NCI-H1048 (cell line): ENCODE data around the gene CDK5RAP2.
A peak's percentile ranks its signal among the peaks of the same experiment; 100 is the strongest.
"Not testable (repeated sequence)": the region's sequence is repeated elsewhere in the genome, so short reads cannot be mapped to it uniquely, and the experiment has no call there.

Experiments used
- DNase-seq: peaks from one replicate; lab custom pipeline; 2025; lab: John Stamatoyannopoulos, UW

CDK5RAP2 gene

GRCh38 chr9:120580051-120580896 is at the start of gene CDK5RAP2:
TSS of gene CDK5RAP2 (minus strand) at chr9:120580167. CDS start at chr9:120579978, 189 bp downstream.
- DNase-seq: peak; percentile 96

- DNase-seq: not testable (repeated sequence)
These were observed 49.0 kb upstream of the CDK5RAP2 start for GRCh38 chr9:120628925-120629497.

- no peak for DNase-seq
These were observed 48.4 kb upstream of the CDK5RAP2 start for GRCh38 chr9:120628207-120628924.

- DNase-seq: no peak
These were observed 47.1 kb upstream of the CDK5RAP2 start for GRCh38 chr9:120627073-120627472.

GRCh38 chr9:120626512-120626911 is 46.5 kb upstream of the CDK5RAP2 start:
- no peak for DNase-seq

- DNase-seq: no peak
These were observed 45.3 kb upstream of the CDK5RAP2 start for GRCh38 chr9:120625222-120625621.

DNA sequence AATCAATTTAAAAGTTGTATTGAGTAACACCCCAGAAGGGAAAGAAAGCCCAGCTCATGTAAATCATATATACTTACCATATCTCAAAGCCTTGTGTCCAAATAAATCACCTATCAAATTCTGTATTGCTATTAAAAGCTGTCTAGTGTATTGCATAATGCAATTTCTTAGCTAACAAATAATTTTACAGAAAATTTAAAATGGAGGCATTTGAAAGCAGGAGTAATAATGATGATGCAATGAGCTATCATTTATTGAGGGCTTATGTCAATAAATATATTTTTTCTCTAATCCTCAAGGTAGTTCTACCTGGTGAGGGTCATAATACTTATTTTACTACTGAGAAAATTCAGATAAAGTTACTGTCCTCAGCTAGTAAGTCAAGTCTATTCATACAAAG is 42.8 kb upstream of the CDK5RAP2 start:
- DNase-seq: no peak

- DNase-seq: no peak
These were observed 42.0 kb upstream of the CDK5RAP2 start for GRCh38 chr9:120621941-120622340.

GRCh38 chr9:120619751-120620655 is 40.0 kb upstream of the CDK5RAP2 start:
- DNase-seq: peak; percentile 45

DNA sequence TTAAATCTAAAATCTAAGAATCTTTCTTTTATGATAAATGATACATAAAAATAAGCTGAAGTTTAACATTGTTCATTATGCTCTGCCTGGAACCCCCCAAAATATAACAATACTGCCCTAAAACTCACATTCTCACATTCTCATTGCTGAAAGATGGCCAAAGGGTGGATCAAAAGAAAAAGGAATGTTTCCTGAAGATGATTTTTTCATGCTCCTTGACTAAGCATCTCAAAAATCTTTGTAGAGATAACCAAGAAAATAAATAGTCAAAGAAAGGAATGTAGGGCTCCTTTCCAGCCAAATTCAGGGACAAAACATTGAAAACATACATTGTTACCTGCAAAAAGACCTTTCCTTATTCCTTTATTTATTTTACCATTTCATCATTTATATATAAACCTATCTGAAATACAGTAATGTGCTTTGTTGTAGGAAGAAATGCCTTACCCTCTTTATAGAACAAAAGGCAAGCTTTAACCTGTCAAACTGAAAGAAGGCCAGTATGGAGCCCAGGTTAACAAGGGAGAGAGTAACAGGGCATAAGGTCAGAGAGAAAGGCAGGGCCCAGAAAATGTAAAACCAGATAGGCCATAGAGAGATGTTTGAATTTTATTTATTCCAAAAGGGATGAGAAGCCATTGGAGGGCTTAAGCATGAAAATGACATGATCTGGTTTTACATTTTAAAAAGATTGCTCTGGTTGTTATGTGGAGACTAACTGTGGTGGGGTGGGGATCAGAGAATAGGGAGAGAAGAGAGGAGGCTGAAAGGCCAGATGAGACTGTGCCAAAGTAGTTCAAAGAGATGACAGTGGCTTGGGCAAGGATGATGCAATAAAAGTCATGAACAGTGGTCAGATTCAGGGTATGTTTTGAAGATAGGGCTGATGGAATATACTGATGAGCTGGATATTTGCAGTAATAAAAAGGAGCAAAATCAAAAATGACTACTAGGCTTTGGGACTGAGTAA is 37.3 kb upstream of the CDK5RAP2 start:
- no peak for DNase-seq

DNA sequence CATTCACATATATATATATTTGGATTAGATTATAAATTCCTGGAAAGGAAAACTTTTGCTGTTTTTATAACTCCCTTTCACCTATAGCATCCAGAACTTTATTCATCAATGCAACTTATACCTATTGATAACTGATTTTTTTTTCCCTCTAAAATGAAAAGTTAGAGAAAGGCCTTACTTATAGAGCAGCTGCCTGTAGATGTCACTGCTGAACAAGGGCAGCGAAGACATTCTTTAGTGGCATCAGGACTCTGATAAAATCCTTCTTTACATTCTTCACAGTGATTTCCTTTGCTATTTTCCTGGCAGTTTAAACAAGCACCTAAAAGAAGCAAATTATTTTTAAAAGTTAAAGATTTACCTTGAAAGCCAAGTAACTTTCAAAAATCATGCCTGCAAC is 32.3 kb upstream of the CDK5RAP2 start:
- no peak for DNase-seq

DNA sequence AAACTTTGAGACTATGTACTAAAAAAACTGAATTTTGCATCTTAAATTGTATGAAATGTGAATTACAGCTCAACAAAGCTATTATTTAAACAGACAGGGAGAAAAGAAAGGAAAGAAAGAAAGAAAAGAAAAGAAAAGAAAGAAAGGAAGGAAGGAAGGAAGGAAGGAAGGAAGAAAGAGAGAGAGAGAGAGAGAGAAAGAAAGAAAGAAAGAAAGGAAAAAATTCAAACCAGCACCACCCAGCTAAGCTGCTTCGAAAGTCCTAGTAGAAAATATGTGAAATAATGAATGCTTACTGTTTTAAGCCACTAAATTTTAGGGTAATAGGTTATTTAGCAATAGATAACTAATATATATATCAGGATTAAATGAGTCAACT is 31.7 kb upstream of the CDK5RAP2 start:
- DNase-seq: no peak

DNA sequence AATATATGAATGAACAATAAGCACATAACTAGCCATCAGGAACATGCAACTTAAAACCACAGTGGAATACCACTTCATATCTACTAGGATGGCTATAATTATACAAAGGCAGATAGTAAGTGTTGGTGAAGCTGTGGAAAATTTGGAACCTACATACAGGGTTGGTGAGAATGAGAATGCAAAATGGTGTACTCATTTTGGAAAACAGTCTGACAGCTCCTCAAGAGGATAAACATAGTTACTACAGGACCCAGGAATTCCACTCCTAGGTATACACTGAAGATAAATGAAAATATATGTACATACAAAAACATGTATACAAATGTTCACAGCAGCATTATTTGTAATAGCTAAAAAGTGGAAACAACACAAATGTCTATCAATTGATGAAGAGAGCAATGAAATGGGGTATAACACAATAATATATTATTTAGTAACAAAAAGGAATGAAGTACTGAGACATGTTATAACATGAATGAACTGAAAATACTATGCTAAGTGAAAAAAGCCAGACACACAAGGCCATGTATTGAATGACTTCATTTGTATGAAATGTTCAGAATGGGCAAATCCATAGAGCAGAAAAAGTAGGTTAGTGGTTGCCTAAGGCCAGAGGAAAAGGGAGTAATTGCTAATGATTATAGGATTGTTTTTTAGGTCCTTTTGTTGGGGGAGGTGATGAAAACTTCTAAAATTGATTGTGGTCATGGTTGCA is 31.2 kb upstream of the CDK5RAP2 start:
- no peak for DNase-seq

GRCh38 chr9:120609636-120610035 is 29.7 kb upstream of the CDK5RAP2 start:
- no peak for DNase-seq

GRCh38 chr9:120608421-120608820 is 28.5 kb upstream of the CDK5RAP2 start:
- no peak for DNase-seq

DNA sequence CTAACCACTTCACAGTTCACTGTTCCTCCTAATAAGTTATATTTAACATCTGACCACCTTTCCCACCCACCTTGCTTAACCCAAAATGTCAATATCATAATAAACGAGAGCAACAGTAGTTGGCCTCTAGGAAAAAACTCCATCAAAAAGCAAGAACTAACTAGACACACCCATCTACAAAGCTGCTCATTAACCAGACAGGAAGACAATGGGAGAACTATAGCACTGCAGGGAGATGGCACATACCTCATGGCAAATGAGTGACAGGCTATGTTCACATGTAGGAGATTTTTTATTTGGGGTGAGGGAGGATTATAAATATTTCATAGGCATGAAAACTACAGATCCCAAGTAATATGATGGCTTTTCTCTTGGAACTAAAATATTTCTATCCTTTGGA is 23.6 kb upstream of the CDK5RAP2 start:
- no peak for DNase-seq

- DNase-seq: no peak
These were observed 23.0 kb upstream of the CDK5RAP2 start for GRCh38 chr9:120603010-120603409.

- DNase-seq: no peak
These were observed 13.9 kb upstream of the CDK5RAP2 start for GRCh38 chr9:120593955-120594277.

DNA sequence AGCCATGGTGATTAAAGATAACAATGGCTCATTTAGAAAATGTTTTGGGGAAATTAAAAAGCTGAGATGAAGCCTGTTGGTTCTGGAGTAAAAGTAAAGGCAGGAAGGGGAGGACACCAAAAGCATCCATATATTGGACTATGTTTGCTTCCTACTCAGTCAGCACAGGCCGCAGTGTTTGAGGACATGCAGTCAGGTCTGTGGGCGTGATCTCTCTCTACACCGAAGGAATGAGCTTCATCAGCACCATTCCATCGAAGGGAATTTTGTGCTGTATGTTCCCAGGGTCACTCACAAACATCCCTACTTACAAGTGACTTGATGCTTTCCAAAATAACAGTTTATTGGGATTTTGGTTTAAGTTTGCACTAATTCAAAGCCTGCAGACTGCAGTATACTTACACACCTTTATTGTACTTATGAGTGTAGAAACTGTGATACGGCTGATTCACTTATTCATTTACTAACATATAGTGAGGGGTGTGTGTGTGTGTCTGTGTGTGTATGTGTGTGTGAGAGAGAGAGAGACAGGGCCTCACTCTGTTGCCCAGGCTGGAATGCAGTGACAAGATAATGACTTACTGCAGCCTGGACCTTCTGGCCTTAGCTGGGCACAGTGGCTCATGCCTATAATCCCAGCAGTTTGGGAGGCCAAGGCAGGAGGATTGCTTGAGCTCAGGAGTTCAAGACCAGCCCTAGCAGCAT is 13.4 kb upstream of the CDK5RAP2 start:
- no peak for DNase-seq

DNA sequence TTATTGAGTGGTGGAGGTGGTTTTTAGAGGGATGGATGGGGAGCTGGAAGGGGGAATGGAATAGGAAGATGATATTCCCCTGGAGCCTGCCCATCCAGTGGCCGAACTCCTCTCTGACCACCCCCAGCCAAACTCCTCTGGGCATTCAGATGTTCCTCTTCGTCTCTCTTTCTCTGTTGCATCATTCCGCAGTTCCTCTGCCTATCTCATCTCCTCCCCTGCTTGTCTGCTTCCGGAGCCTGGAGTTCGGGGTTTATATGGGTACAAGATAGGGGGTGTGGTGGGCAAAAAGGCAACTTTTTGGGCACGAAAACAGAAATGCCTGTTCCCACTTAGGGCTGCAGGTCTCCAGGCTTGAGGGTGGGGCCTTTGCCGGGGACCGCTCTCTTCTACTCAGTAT is 12.2 kb upstream of the CDK5RAP2 start:
- no peak for DNase-seq
